ENCODE measurements around the gene SERPINA7.
"Not testable (repeated sequence)": the region's sequence is repeated elsewhere in the genome, so short reads cannot be mapped to it uniquely, and the experiment has no call there.

SERPINA7 gene, protein sequence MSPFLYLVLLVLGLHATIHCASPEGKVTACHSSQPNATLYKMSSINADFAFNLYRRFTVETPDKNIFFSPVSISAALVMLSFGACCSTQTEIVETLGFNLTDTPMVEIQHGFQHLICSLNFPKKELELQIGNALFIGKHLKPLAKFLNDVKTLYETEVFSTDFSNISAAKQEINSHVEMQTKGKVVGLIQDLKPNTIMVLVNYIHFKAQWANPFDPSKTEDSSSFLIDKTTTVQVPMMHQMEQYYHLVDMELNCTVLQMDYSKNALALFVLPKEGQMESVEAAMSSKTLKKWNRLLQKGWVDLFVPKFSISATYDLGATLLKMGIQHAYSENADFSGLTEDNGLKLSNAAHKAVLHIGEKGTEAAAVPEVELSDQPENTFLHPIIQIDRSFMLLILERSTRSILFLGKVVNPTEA

DNA sequence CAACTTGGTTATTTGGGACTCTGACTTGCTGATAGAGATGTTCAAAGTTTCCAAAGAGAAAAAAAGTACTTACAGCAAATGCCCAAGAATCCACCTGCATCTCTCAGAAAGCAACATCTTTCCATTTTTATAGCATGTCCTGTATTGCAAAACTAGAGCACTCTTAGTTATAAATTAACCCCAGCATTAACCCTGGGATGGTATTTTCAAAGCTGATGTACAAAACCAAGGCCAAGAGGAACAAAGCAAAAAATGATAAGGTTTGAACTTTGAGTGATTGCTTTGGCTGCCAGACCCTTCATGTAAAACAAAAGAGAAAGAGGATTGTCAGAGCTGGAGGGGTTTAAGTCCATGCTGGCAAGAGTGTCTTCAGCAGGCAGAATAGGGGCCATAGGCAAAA is at the start of gene SERPINA7:
SERPINA7 (minus strand) TSS at position 103 of the 400 bp plus-strand sequence. CDS start 1,669 bp downstream, outside the sequence.
- no peak for DNase-seq (ENCODE audit: low spot score)

DNA sequence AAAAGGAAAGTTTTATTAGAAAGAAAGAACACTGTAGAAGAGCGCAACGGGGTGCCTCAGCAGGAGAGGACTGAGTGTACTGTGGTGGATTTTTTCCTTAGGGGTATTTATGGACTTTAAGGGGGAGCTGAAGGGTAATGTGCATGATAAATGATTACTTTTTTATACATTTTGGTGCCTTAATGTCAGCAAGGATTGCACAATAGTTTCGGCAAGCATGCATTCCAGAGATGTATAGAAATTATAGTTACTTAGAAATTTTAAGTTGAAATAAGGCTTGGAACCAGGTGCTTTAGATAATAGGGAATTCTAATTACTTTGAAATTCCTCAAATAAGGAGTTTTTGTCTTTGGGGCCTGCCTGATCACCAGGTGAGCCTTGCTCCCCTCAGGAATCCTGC is 30.5 kb upstream of the SERPINA7 start:
- no peak for DNase-seq (ENCODE audit: low spot score)

DNA sequence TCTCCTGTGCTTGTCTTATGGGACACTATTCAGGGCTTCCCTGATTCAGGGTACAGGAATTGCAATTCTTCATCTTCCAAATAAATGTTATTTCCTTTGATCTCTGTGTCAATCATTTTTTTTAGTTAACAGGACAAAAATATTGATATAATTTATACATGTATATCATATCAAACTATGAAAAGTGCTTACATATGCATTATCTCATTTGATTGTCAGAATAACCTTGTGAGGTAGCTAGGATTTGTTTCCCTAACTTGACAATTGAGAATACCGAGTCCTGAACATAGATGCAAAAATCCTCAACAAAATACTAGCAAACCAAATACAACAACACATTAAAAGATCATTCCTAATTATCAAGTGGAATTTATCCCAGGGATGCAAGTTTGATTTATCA is 11.5 kb upstream of the SERPINA7 start:
- DNase-seq (ENCODE audit: low spot score): no peak

DNA sequence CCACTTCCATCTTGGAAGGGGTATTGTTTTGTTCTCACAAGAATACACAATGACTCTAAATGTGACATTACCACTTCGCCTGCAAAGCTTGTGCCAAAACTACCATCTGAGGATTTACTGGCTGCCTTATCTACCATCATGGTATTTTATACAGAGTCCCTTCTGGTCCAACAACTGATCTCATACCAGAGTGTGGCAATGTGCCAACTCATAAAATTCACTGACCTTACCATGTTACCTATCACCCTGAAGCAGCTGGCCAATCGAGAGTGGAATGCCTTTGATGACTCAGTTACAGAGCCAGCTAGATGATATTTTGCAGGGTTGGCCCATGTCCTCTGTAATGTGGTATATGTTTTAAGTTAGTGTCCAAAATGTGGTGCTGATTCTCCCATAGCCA is 3.8 kb upstream of the SERPINA7 start:
- no peak for DNase-seq (ENCODE audit: low spot score)

DNA sequence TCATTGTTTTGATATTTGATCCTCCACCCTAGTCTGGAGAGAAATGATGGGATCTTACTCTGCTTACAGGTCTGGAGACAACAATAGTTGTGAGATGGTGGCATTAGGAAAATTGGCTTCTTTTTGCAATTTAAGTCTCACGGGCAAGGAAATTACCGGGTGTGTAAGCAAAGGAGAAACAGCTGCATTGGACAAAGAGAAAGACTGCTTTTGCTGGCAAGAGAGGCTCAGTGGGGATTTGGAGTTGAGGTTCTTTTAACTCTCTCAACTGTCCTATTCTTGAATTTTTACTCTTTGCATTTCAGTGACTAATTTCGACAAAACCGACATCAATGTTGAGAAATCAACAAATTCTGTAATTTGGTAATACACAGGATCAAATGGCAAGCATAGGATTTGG is 2.3 kb upstream of the SERPINA7 start:
- DNase-seq (ENCODE audit: low spot score): no peak

DNA sequence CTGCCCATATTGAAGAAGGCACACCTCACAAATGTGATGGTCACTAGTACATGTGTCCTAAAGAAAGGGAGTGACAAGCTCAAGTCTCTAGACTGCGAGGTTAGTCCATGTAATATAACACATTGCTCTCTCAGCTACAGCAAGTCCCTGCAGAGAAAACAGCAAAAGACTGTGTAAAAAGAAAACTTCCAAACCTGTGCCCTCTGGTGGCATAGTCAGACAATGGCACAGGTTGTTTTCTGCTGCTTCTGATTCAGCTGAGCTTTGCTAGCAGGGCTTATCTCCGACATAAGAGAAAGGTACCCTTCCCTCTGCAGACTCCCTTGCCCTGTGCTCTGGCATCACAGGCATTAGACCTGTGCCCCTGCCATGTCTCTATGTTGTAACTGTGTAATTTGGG is 1.4 kb upstream of the SERPINA7 start:
- no peak for DNase-seq (ENCODE audit: low spot score)

DNA sequence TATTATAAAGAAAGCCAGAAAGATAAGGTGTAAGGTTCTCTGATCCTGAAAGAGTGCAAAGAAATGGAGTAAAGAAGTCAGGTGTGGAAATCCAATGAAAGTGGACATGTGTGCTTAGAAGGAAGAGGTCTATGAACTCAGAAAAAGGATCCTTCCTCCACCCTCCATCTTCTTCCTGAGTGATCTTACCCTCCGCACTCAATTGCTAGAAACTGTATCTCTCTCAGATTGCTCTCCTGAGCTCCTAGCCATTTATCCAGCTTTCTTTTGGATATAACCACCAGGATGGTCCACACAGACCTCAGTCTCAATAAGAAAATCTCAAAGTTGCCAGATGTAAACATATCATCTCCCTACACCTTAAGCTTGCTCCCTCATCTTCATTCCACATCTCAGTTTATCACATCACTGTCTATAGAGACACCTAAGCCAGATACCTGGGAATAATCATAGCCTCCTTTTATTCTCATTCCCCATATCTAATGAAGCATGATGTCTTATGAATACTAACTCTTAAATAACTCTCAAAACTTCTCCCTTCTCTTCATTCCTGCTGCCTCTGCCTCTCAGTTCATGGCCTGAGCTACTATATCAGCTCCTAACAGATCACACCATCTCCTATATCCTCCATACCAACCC is 573 bp downstream of the SERPINA7 start:
- no peak for DNase-seq (ENCODE audit: low spot score)

DNA sequence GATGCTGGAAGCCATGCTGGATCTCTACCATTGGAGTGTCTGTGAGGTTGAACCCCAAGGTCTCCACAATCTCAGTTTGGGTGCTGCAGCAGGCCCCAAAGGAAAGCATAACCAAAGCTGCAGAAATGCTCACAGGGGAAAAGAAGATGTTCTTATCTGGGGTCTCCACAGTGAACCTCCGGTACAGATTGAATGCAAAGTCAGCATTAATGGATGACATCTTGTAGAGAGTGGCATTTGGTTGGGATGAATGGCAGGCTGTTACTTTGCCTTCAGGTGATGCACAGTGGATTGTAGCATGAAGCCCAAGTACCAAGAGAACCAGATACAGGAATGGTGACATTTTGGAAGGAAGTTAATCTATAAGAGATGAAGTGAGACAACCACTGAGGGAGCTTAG is 1.8 kb downstream of the SERPINA7 start:
- no peak for DNase-seq (ENCODE audit: low spot score)

DNA sequence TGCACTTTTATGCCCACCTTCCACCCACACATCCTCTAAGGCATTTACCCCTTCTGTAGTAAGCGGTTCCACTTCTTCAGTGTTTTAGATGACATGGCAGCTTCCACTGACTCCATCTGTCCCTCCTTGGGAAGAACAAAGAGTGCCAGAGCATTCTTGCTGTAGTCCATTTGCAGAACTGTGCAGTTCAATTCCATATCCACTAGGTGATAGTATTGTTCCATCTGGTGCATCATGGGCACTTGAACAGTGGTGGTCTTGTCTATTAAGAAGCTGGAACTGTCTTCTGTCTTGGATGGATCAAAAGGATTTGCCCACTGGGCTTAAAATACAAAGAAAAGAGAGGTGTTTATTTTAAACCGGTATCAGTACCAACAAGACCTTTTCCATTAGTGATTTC is 3.5 kb downstream of the SERPINA7 start:
- DNase-seq (ENCODE audit: low spot score): no peak

DNA sequence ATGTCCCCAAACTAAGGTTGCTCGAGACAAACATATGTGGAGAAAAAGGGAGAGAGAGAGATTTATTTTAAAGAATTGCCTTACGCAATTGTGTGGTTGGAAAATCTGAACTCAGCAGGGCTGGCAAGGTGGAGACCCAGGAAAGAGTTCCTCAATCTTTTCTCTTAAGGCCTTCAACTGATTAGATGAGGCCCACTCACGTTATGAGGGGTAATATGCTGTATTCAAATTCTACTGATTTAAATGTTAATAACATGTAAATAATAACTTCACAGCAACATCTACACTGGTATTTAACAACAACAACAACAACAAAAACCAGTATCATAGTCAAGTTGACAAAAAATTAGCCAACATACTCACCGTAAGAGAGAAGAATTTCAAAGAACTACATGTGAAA is 14.6 kb downstream of the SERPINA7 start:
- no peak for DNase-seq (ENCODE audit: low spot score)

DNA sequence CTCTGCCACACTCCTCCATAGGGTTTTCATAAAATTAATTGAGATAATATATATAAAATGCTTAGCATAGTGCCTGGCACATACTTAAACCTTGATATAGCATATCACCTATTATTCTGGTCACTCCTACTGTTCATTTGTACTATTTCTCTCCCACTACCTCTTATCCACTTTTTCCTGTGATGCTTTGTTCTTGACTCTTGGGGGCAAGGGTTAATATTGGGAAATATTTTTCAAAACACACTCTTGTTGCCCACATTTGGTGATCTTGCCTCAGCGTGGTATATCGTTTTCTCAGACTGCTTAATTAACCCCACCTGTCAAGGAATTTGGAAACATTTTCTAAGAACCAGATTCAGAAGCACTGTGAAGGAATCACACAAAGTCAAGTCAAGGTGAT is 16.3 kb downstream of the SERPINA7 start:
- no peak for DNase-seq (ENCODE audit: low spot score)

DNA sequence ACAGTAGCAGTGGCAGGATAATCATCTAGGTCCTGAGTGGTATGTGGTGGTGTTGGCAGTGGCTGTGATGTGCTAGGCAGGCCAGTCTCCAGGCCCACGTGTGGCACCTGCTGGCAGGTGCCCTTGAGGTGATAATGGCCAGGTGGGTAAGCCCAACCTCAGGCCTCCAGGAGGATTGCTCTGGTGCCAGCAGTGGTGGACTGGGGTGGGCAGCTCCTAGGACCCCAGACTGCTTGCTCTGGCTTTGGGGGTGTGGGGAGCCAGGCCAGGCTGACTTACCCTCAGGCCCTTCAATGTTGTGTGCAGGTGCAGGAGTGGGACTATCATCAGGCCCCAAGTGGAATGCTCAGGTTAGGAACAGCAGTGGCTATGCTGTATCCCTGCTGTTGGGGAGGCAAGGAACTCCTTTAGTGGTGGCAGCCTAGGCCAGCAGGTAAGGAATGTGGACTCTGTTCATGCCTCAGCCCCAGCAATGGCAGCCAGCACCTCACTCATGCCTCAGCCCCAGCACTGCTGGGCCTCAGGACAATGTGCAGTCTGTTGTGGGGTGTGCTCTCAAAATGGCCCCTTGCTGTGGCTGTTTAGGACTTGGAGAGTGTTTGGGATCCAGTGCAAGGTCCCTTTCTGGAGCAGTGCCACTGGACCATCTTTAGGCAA is 24.3 kb downstream of the SERPINA7 start:
- DNase-seq (ENCODE audit: low spot score): no peak

DNA sequence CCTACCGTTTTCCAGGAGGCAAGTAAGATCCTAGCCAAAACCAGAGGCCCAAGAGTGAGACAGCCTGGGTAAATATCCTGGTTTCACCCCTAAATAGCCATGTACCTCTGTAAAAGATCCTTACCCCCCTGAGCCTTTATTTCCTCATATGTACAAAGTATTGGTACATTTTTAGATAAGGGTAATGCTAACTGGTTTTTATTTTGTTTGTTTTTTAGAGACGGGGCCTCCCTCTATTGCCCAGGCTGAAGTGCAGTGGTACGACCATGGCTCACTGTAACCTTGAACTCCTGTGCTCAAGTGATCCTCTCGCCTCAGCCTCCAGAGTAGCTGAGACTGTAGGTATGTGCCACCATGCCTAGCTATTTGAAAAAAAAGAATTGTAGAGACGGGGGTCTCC is 29.4 kb downstream of the SERPINA7 start:
- no peak for DNase-seq (ENCODE audit: low spot score)

DNA sequence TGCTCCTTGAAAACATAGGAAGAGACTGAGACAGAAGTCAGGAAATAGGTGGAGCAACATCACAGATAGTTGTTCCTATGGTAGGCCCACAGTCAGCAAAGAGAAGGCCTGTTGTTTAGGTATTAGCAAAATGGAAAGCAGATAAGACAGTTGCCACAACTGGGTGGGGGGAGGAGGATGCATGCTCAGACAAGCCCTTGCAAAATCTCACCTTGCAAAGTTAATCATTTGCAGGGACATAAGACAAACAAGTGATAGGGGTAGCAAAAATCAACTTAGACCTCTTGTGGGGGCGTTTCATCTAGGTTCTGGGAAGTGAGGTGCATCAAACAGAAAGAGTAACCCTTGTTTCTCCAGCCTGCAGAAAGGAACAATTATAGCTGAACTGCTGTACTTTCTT is 30.7 kb downstream of the SERPINA7 start:
- DNase-seq (ENCODE audit: low spot score): no peak

DNA sequence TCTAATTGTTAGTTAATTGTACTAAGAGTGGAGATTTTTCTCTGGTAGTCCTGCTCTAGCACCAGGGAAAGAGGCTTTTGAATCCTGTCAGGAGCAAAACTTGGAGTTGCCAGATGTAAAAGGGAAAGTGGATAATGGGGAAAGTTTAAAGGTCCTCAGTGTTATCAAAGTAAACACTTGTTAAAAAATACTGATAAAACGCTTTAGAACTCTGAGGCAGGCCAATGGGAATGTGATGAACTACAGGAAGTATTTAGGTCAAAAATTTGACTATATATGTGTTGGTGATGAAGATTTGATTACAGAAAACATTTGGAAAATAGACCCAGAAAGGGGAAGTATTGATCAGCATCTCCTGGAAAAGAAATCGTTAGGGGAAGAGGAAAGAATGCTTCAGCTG is 32.8 kb downstream of the SERPINA7 start:
- no peak for DNase-seq (ENCODE audit: low spot score)

DNA sequence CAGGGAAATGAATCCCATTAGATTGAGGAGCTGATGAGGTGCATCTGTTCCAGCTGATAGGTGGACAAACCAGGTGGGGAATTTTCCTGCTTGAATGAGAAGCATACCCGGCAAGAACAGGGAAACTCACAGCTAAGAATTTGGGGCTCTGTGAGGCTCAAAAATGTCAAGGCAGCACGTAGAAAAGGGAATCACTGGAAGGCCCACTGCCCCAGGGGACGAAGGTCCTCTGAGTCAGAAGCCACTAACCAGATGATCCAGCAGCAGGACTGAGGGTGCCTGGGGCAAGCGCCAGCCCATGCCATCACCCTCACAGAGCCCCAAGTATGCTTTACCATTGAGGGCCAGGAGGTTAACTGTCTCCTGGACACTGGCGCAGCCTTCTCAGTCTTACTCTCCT is 37.9 kb downstream of the SERPINA7 start:
- not testable (repeated sequence) for DNase-seq (ENCODE audit: low spot score)

DNA sequence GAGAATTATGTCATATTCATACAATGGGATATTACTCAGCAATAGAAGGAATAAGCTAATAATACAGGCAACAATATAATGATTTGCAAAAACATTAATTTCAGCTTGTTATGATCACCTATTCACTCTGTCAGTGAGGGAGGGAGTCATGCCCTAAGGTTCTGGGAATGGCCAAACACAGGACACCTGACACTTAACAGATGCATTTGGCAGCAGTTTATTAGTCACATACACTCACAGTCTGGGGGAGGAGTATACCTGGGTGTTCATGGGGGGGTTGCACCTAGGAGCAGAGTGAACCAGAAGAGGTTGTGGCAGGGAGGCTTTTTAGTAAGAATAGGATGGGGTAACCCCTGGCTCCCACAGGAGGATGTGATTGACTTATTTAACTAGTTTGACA is 38.3 kb downstream of the SERPINA7 start:
- DNase-seq (ENCODE audit: low spot score): no peak

DNA sequence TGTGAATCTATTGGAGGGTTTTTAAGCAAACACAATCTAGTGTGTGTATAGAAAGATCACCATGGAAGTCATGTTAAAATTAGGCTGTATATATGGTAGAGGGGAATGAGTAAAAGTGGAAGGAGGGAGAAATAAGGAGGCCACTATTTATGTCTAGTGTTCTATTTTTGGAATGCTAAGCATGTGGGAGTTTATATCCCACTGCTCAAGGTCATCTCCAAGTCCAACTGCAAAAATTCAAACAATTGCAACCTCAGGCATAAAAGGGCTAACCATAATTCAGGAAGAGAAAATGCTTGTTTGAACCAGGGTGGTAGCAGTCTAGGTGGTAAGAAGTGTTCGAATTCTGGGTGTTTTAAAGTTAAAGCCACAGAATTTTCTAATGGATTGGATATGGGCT is 39.2 kb downstream of the SERPINA7 start:
- DNase-seq (ENCODE audit: low spot score): no peak

DNA sequence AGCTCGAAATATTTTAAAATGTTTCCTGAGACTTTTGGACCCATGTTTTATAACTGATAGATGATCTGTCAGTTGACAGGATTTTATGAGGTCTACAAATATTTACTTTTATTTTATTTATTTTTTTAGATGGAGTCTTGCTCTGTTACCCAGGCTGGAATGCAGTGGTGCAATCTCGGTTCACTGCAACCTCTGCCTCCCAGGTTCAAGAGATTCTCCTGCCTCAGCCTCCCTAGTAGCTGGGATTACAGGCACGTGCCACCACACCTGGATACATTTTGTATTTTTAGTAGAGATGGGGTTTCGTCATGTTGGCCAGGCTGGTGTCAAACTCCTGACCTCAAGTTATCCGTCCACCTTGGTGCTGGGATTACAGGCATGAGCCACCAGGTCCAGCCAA is 50.0 kb downstream of the SERPINA7 start:
- not testable (repeated sequence) for DNase-seq (ENCODE audit: low spot score)

Measured in AG20443 (cell line).